CD4-positive, CD25-positive, alpha-beta regulatory T cell (primary cell): ENCODE results near the gene PPM1H. TPM values are rescaled to one million over a fixed set of nuclear protein-coding genes. Genes with fewer than 3 reads are reported as not detected.

Experiments
- ATAC-seq, 2 donors: fragments of 150-1000 bp; cut with Tn5 transposase; one replicate each; pipeline ENCODE4 v1.10.0; 2021; ENCODE audit warnings: low read depth in 2 of 2, moderate number of reproducible peaks in 2 of 2, moderate library complexity in 1 of 2
- DNase-seq, 3 donors: peaks; one replicate each; pipeline versions ENCODE4 v3.0.0 to v3.0.0-alpha.2; 2012 to 2022; ENCODE audit warnings: mixed read lengths in 1 of 3
- H3K27ac ChIP-seq: one replicate; pipeline ENCODE4 v1.7.0; 2013; ENCODE audit warnings: mild to moderate bottlenecking, low read length; ENCODE audit not compliant: insufficient read depth, poor library complexity, severe bottlenecking
- H3K27me3 ChIP-seq: one replicate; pipeline ENCODE4 v1.7.0; 2013; ENCODE audit warnings: low read length; ENCODE audit not compliant: control insufficient read depth, insufficient read depth
- H3K36me3 ChIP-seq: one replicate; pipeline ENCODE4 v1.7.0; 2013; ENCODE audit warnings: mild to moderate bottlenecking, low read length, moderate library complexity; ENCODE audit not compliant: control insufficient read depth, insufficient read depth
- H3K4me1 ChIP-seq: 2 replicates; pipeline ENCODE4 v1.7.0; 2013; ENCODE audit warnings: mild to moderate bottlenecking, low read length; ENCODE audit not compliant: insufficient read depth, control insufficient read depth, poor library complexity, severe bottlenecking
- H3K4me3 ChIP-seq: one replicate; pipeline ENCODE4 v1.7.0; 2013; ENCODE audit warnings: low read depth, mild to moderate bottlenecking, low read length, moderate library complexity
- H3K9me3 ChIP-seq, 2 experiments: 1 replicate in 1 of 2; 2 replicates in 1 of 2; pipeline ENCODE4 v1.7.0; 2013; ENCODE audit warnings: low read length in 2 of 2, mild to moderate bottlenecking in 1 of 2, moderate library complexity in 1 of 2; ENCODE audit not compliant: control insufficient read depth in 2 of 2
- H3K27ac Mint-ChIP-seq, 3 donors: one replicate each; pipeline ENCODE4 v1.8.0; 2020 to 2022; ENCODE audit warnings: mild to moderate bottlenecking in 3 of 3, mixed read lengths in 3 of 3, moderate library complexity in 2 of 3
- H3K27me3 Mint-ChIP-seq: one replicate; pipeline ENCODE4 v1.8.0; 2022; ENCODE audit warnings: mild to moderate bottlenecking, mixed read lengths
- H3K36me3 Mint-ChIP-seq: one replicate; pipeline ENCODE4 v1.8.0; 2020; ENCODE audit warnings: mixed read lengths
- H3K4me1 Mint-ChIP-seq, 4 donors: one replicate each; pipeline ENCODE4 v1.8.0; 2020 to 2022; ENCODE audit warnings: mixed read lengths in 4 of 4, mild to moderate bottlenecking in 1 of 4
- H3K4me3 Mint-ChIP-seq, 4 donors: one replicate each; pipeline ENCODE4 v1.8.0; 2020 to 2022; ENCODE audit warnings: mild to moderate bottlenecking in 4 of 4, mixed read lengths in 4 of 4, moderate library complexity in 3 of 4
- H3K9me3 Mint-ChIP-seq, 7 donors: one replicate each; pipeline ENCODE4 v1.8.0; 2020 to 2022; ENCODE audit warnings: mixed read lengths in 7 of 7, mild to moderate bottlenecking in 3 of 7, moderate library complexity in 2 of 7
- polyA plus RNA-seq, 4 donors: library from polyadenylated mRNA; unstranded; fragments of 300-500 nt; fragmentation: Illumina TruSeq; gene quantifications; one replicate each; pipeline ENCODE4 v1.2.3, GENCODE V29; 2021
- total RNA-seq: library from RNA; stranded (reverse); gene quantifications from one replicate; pipeline ENCODE4 v1.2.3, GENCODE V29; 2022

PPM1H gene
- total and polyA plus RNA-seq, 5 donors from 2014 or later: 0.03 to 0.99 TPM; not detected in 3

DNA sequence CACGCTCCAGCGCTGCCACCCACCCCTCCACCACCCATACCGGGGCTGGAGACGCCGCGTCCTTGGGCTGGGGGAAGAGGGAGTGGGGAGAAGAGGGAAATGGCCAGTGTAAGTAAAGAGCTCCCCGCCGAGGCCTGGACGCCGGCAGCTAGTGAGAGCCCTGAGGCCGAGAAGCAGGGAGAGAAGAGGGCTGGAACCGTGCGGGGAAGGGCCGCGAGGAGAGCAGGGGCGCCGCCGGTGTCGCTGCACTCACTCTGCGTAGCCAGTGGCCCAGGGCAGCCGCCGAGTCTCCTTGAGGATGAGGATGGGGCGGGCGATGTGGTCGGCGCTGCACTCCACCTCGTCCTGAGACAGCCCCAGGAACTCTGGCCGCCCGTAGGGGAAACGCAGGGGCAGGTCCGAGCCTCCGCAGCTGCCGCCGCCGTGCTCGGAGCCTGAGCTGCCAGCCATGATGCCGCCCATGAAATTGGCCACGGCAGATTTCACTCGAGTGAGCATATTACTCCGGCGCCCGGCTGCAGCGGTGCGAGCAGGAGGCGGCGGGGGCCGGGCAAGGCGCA lies 631 bp downstream of the PPM1H start:
- DNase-seq (peak in 2 of 3 donors; percentile 1 to 8), ATAC-seq (peak in 1 of 2 donors; percentile 23)
- Histone ChIP-seq H3K4me1 (peaks cover 20% of the 10 kb centered on the region), H3K9me3 (no peaks in the 10 kb centered on the region), H3K36me3 (no peaks in the 10 kb centered on the region), H3K4me3 (peak overlapping the region; percentile 41), H3K27ac (no peak overlapping the region), H3K27me3 (peaks cover 13% of the 10 kb centered on the region)
- peaks cover 4 to 8% (median 6%) of the 10 kb centered on the region in 4 donors for H3K4me1 Mint-ChIP-seq
- H3K4me3 Mint-ChIP-seq: peak overlapping the region; percentile 13 to 84 (median 84)
- no peak overlapping the region for H3K27ac Mint-ChIP-seq
- peaks cover 69% of the 10 kb centered on the region for H3K27me3 Mint-ChIP-seq
- no peaks in the 10 kb centered on the region for H3K36me3 Mint-ChIP-seq
- H3K9me3 Mint-ChIP-seq: peaks cover 0 to 3% (median 0%) of the 10 kb centered on the region in 7 donors

GRCh38 chr12:62933602-62934238 lies 1.2 kb downstream of the PPM1H start:
- H3K27me3 ChIP-seq: peaks cover 13% of the 10 kb centered on the region
- no peak overlapping the region for H3K27ac Mint-ChIP-seq
- no peak overlapping the region for H3K27ac ChIP-seq
- H3K4me1 Mint-ChIP-seq: peaks cover 4 to 8% (median 6%) of the 10 kb centered on the region in 4 donors
- ATAC-seq: no peak
- H3K4me3 ChIP-seq: peak overlapping the region; percentile 41
- H3K9me3 Mint-ChIP-seq: peaks cover 0 to 3% (median 0%) of the 10 kb centered on the region in 7 donors
- H3K27me3 Mint-ChIP-seq: peaks cover 69% of the 10 kb centered on the region
- no peaks in the 10 kb centered on the region for H3K36me3 Mint-ChIP-seq
- DNase-seq: no peak
- H3K9me3 ChIP-seq: no peaks in the 10 kb centered on the region
- H3K4me1 ChIP-seq: peaks cover 20% of the 10 kb centered on the region
- peak overlapping the region; percentile 13 to 84 (median 84) for H3K4me3 Mint-ChIP-seq
- H3K36me3 ChIP-seq: no peaks in the 10 kb centered on the region

DNA sequence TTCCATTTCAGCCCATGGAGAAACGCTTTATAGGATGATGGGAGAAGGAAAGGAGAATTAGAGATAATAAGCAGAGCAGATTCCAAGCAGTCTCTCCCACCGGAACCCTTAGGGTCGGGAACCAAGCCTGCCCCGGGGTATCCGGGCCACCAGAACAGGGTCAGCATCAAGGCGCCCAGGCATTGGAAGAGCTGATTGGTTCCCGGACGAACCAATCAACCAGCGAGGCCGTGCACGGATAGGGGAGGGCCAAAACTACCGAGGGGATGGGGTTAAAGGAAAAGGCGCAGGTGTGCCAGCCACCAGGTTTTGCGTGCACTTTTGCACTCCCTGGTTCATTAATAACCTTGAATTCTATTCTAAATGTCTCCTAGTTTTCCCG lies 1.7 kb downstream of the PPM1H start:
- Histone ChIP-seq H3K9me3 (no peaks in the 10 kb centered on the region), H3K4me3 (no peak overlapping the region), H3K27me3 (peaks cover 17% of the 10 kb centered on the region), H3K27ac (no peak overlapping the region), H3K4me1 (peaks cover 20% of the 10 kb centered on the region), H3K36me3 (no peaks in the 10 kb centered on the region)
- peaks cover 69% of the 10 kb centered on the region for H3K27me3 Mint-ChIP-seq
- H3K27ac Mint-ChIP-seq: no peak overlapping the region
- H3K36me3 Mint-ChIP-seq: no peaks in the 10 kb centered on the region
- peak overlapping the region in 3 of 4 donors; percentile 83 to 84 (median 84) for H3K4me3 Mint-ChIP-seq
- H3K9me3 Mint-ChIP-seq: peaks cover 0 to 3% (median 0%) of the 10 kb centered on the region in 7 donors
- peaks cover 4 to 8% (median 6%) of the 10 kb centered on the region in 4 donors for H3K4me1 Mint-ChIP-seq
- ATAC-seq (no peak), DNase-seq (no peak)

DNA sequence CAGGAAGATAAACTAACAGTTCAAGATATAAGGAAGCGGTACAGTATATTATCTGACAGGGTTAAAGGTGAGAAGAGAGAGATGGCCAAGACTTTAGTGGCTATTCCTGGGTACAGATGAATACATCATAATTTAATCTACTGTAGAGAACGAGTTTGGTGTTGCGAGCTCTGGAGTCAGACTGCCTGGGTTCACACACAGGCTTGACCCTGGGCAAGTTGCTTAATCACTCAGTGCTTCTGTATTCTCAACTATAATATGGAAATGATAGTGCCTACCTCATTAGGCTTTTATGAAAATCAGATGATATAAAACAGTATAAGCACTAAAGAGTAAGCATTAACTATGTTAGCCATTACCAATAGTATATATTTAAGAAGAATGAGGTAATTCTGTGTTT lies 3.5 kb downstream of the PPM1H start:
- H3K9me3 Mint-ChIP-seq: peaks cover 0 to 3% (median 0%) of the 10 kb centered on the region in 7 donors

DNA sequence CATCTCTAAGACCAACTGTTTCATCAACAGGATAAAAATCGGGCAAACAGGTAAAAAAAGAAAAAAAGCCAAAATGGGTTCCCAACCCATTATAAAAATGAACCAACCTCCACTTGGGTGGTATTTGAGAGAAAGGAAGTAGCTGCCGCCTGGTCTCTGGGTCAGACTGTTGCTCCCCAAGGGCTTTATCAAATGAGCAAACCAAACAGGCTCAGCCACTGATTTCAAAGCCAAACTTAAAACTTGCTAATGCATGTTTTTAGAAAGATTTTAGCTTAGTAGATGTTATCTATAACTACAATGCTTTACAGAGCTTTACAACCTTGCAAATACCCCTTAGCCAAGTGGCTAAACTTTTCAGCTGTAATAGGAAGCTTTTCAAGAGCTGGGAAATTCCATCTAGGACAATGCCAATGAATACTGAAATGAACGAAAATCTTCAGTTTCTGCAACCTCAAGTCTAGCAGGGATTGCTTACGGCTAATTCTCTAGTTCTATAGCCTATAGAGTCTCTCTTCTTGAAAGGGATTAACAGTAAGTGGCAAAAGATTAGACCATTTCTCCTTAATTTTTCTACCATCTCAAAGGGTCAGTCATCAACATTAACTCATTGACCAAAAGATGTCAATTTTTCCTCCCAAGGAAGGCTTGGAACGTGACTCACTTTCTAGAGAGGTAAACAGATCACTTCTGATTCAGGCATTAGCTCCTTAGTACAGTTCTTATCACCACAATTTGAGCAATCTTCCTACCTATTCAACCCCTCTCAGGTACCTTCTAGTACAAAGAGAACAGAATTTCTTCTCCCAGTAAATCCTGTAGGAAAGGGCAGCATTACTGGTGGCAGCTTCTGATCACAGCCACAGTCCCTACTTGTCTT lies 4.2 kb downstream of the PPM1H start:
- H3K27ac ChIP-seq: no peak overlapping the region
- Mint-ChIP-seq H3K36me3 (no peaks in the 10 kb centered on the region), H3K27me3 (peaks cover 53% of the 10 kb centered on the region), H3K4me1 (peaks cover 4 to 8% (median 6%) of the 10 kb centered on the region in 4 donors), H3K9me3 (peaks cover 0 to 3% (median 0%) of the 10 kb centered on the region in 7 donors), H3K27ac (no peak overlapping the region), H3K4me3 (no peak overlapping the region)
- DNase-seq: no peak
- ATAC-seq: no peak
- H3K36me3 ChIP-seq: no peaks in the 10 kb centered on the region
- no peaks in the 10 kb centered on the region for H3K9me3 ChIP-seq
- peaks cover 16% of the 10 kb centered on the region for H3K27me3 ChIP-seq
- no peak overlapping the region for H3K4me3 ChIP-seq
- H3K4me1 ChIP-seq: peaks cover 20% of the 10 kb centered on the region

More for the DNA sequence above, 3.5 kb downstream of the PPM1H start:
- no peaks in the 10 kb centered on the region for H3K36me3 ChIP-seq
- Mint-ChIP-seq H3K36me3 (no peaks in the 10 kb centered on the region), H3K4me1 (peaks cover 4 to 8% (median 6%) of the 10 kb centered on the region in 4 donors), H3K4me3 (no peak overlapping the region), H3K27me3 (peaks cover 60% of the 10 kb centered on the region), H3K27ac (no peak overlapping the region)
- DNase-seq (no peak), ATAC-seq (no peak)
- H3K4me1 ChIP-seq: peaks cover 20% of the 10 kb centered on the region
- peaks cover 17% of the 10 kb centered on the region for H3K27me3 ChIP-seq
- H3K4me3 ChIP-seq: no peak overlapping the region
- no peak overlapping the region for H3K27ac ChIP-seq
- H3K9me3 ChIP-seq: no peaks in the 10 kb centered on the region

DNA sequence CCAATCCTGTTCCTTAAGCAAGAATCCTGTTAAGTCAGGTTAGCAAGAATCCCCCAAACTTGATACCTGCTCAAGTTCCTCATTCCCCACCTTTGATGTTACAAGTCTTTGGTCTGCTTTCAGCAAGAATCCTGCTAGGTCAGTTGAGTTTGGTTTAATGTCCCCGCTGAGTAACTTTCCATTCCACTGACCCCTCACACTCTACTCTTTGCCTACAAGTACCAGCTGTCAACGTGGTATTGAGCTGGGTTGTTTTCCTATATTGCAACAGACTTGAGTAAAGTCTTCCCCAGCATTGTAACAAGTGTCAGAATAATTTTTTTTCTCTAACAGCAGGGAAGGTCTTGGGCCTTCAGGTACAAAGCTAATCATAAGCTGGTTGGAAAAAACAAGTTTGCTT lies 6.3 kb downstream of the PPM1H start:
- Mint-ChIP-seq H3K36me3 (no peaks in the 10 kb centered on the region), H3K27ac (no peak overlapping the region), H3K9me3 (peaks cover 0 to 3% (median 0%) of the 10 kb centered on the region in 7 donors), H3K4me1 (peaks cover 2 to 5% (median 3%) of the 10 kb centered on the region in 4 donors), H3K4me3 (no peak overlapping the region), H3K27me3 (peaks cover 36% of the 10 kb centered on the region)
- Histone ChIP-seq H3K36me3 (no peaks in the 10 kb centered on the region), H3K4me1 (peaks cover 4% of the 10 kb centered on the region), H3K4me3 (no peak overlapping the region), H3K27ac (no peak overlapping the region), H3K27me3 (peaks cover 11% of the 10 kb centered on the region), H3K9me3 (no peaks in the 10 kb centered on the region)
- ATAC-seq (no peak), DNase-seq (no peak)

- H3K4me1 ChIP-seq: no peaks in the 10 kb centered on the region
- H3K4me3 ChIP-seq: no peak overlapping the region
- no peak for ATAC-seq
- H3K27ac ChIP-seq: no peak overlapping the region
- H3K27ac Mint-ChIP-seq: no peak overlapping the region
- H3K36me3 ChIP-seq: no peaks in the 10 kb centered on the region
- DNase-seq: no peak
- H3K4me3 Mint-ChIP-seq: no peak overlapping the region
- peaks cover 16% of the 10 kb centered on the region for H3K27me3 Mint-ChIP-seq
- H3K36me3 Mint-ChIP-seq: no peaks in the 10 kb centered on the region
- peaks cover 0 to 1% (median 0%) of the 10 kb centered on the region in 7 donors for H3K9me3 Mint-ChIP-seq
- no peaks in the 10 kb centered on the region for H3K9me3 ChIP-seq
- H3K27me3 ChIP-seq: peaks cover 4% of the 10 kb centered on the region
- no peaks in the 10 kb centered on the region for H3K4me1 Mint-ChIP-seq
Observed at GRCh38 chr12:62925680-62926079, 9.3 kb downstream of the PPM1H start.
